ENCODE results near the gene DHRSX.

GRCh38 chrX:2192584-2193272 lies 308.0 kb downstream of the DHRSX start:
- TF ChIP-seq, protein P1, sequence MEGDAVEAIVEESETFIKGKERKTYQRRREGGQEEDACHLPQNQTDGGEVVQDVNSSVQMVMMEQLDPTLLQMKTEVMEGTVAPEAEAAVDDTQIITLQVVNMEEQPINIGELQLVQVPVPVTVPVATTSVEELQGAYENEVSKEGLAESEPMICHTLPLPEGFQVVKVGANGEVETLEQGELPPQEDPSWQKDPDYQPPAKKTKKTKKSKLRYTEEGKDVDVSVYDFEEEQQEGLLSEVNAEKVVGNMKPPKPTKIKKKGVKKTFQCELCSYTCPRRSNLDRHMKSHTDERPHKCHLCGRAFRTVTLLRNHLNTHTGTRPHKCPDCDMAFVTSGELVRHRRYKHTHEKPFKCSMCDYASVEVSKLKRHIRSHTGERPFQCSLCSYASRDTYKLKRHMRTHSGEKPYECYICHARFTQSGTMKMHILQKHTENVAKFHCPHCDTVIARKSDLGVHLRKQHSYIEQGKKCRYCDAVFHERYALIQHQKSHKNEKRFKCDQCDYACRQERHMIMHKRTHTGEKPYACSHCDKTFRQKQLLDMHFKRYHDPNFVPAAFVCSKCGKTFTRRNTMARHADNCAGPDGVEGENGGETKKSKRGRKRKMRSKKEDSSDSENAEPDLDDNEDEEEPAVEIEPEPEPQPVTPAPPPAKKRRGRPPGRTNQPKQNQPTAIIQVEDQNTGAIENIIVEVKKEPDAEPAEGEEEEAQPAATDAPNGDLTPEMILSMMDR (conservative IDR thresholded peaks at IDR 0.05): no peak
- no peak for TF ChIP-seq ZFX (IDR thresholded peaks at IDR 0.05)

Measured in C4-2B (cell line).